WERI-Rb-1 (cell line): ENCODE measurements around the gene HIVEP2.

Experiments used
- DNase-seq: peaks from one replicate; pipeline ENCODE4 v3.0.0-alpha.2; 2020
- H3K27ac ChIP-seq: fragments of 250-450 bp; sonication (Bioruptor Pico); 2 replicates; pipeline ENCODE4 v1.5.1; 2020; ENCODE audit warnings: mild to moderate bottlenecking, moderate library complexity
- H3K27me3 ChIP-seq: fragments of 250-450 bp; sonication (Bioruptor Pico); 2 replicates; pipeline ENCODE4 v1.5.1; 2021; ENCODE audit warnings: mild to moderate bottlenecking, low read depth, moderate library complexity; ENCODE audit not compliant: insufficient read depth, severe bottlenecking
- H3K36me3 ChIP-seq: fragments of 250-450 bp; sonication (Bioruptor Pico); 2 replicates; pipeline ENCODE4 v1.5.1; 2020; ENCODE audit warnings: mild to moderate bottlenecking, moderate library complexity
- H3K4me3 ChIP-seq: 2 replicates; pipeline ENCODE4 v1.5.1; 2011; ENCODE audit warnings: low read depth, mild to moderate bottlenecking, control low read depth, low read length
- H3K9me3 ChIP-seq: fragments of 250-450 bp; sonication (Bioruptor Pico); 2 replicates; pipeline ENCODE4 v1.5.1; 2021; ENCODE audit warnings: mild to moderate bottlenecking, moderate library complexity; ENCODE audit not compliant: severe bottlenecking
- TF ChIP-seq, protein P1 (sequence below): IDR thresholded peaks from 2 replicates; pipeline ENCODE4 v1.5.1; 2011; ENCODE audit warnings: low read depth, mild to moderate bottlenecking, control low read depth, inconsistent platforms, low read length

Gene HIVEP2

DNA sequence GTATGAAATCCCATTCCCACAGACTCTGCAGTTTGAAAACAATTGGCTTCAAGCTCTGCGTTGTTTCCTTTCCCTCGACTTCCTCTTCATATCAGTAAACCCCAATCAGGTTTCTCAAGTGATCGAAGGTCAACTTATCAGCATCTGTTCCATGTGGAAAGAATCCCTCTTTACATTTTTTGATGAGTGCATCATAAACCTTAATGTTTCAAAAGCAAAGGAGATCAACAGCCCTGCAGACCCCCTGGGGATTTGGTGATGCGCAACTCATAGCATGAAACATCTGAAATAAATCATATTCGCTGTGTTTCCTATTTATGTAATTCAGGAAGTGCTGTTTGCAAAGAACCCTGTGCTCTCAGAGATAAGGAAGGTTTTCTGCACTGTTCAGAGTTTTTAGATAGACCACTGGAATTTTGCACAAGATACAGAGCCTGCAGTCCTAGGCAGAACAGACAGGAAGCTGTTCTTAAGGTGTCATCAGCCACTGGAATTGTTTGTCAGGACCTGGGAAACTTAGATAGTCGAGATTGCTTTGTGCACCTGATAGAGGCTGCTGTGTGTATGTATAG is 216.0 kb downstream of the HIVEP2 start:
- no peak overlapping the region for H3K4me3 ChIP-seq
- no peak overlapping the region for H3K27ac ChIP-seq
- TF ChIP-seq, protein P1, sequence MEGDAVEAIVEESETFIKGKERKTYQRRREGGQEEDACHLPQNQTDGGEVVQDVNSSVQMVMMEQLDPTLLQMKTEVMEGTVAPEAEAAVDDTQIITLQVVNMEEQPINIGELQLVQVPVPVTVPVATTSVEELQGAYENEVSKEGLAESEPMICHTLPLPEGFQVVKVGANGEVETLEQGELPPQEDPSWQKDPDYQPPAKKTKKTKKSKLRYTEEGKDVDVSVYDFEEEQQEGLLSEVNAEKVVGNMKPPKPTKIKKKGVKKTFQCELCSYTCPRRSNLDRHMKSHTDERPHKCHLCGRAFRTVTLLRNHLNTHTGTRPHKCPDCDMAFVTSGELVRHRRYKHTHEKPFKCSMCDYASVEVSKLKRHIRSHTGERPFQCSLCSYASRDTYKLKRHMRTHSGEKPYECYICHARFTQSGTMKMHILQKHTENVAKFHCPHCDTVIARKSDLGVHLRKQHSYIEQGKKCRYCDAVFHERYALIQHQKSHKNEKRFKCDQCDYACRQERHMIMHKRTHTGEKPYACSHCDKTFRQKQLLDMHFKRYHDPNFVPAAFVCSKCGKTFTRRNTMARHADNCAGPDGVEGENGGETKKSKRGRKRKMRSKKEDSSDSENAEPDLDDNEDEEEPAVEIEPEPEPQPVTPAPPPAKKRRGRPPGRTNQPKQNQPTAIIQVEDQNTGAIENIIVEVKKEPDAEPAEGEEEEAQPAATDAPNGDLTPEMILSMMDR, result no peak
- DNase-seq, result no peak
- no peaks in the 10 kb centered on the region for H3K27me3 ChIP-seq
- no peaks in the 10 kb centered on the region for H3K9me3 ChIP-seq
- no peaks in the 10 kb centered on the region for H3K36me3 ChIP-seq

DNA sequence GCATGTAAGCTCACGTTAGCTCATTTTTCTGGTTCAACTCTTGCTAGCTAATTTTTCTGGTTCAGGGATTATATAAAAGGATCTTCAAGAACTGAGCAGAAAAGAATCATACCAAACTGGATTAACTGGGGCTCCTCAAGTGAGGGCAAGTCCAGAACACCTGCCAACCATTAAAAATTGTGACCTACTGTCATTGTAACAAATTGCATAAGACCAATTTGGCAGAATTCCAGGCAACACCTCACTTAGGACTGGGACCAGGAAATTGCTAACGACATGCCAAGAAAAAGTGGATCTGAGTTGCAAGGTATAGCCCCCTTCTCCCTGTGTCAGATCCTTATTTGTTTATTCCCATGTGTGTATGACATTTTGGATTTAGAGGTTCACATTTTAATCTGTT is 216.6 kb downstream of the HIVEP2 start:
- TF ChIP-seq, protein P1, result no peak
- Histone ChIP-seq H3K27me3 (no peaks in the 10 kb centered on the region), H3K4me3 (no peak overlapping the region), H3K27ac (no peak overlapping the region), H3K9me3 (no peaks in the 10 kb centered on the region), H3K36me3 (no peaks in the 10 kb centered on the region)
- no peak for DNase-seq

DNA sequence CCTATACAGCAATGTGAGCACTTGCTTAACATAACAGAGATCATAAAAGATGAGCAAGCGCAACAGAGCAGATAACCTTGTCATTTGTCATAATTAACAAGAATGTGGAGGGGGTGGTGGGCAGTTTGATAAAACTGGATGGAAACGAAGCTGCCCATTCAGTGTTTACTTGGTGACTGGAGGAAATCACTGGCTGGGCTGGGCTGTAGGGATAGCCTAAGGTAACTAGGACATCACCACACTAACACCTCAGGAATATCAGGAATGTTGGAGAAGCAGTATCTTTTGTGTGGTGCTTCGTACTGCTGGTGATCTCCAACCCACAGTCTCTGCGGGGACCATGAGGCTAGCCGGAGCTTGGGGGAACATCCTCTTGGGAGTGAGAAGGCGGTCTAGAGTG is 218.4 kb downstream of the HIVEP2 start:
- Histone ChIP-seq H3K27me3 (no peaks in the 10 kb centered on the region), H3K27ac (no peak overlapping the region), H3K9me3 (no peaks in the 10 kb centered on the region), H3K4me3 (no peak overlapping the region), H3K36me3 (no peaks in the 10 kb centered on the region)
- TF ChIP-seq, protein P1, result no peak
- DNase-seq, result no peak

DNA sequence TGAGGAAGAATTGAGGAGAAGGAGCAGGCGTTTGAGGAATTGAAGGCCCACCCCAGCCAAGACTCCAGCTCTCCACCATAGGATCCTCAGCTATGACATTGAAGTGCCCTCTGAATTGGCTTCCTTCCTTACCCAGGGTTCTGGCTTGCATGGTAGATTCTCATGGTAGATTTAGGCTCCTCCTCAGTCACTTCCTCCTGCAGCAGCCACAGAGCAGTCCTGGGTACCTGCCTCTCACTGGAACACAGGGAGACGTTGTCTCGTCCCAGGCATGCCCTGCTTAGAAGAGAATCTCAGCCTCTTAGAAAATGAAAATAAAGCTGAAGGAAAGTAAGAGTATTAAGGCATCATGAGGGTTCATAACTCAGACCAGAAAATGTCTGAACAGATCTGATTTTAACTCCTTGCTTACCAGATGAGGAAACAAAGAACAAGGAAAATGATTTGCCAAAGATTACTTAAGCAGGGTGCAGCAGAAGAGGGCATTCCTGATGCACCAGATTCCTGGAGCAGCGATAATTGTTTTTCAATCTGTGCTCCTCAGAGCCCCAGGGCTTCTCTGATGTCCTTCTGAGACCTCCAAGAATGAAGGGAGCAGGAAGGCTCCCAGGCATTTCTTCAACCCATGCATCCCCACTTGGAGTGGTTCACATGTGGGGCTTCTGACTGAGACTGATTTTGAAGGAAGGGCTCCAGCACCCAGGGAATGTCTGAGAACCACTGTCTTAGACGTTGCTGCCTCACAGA is 219.8 kb downstream of the HIVEP2 start:
- no peaks in the 10 kb centered on the region for H3K36me3 ChIP-seq
- DNase-seq, result no peak
- no peaks in the 10 kb centered on the region for H3K27me3 ChIP-seq
- H3K9me3 ChIP-seq, result no peaks in the 10 kb centered on the region
- H3K4me3 ChIP-seq, result no peak overlapping the region
- H3K27ac ChIP-seq, result no peak overlapping the region
- TF ChIP-seq, protein P1, result no peak

DNA sequence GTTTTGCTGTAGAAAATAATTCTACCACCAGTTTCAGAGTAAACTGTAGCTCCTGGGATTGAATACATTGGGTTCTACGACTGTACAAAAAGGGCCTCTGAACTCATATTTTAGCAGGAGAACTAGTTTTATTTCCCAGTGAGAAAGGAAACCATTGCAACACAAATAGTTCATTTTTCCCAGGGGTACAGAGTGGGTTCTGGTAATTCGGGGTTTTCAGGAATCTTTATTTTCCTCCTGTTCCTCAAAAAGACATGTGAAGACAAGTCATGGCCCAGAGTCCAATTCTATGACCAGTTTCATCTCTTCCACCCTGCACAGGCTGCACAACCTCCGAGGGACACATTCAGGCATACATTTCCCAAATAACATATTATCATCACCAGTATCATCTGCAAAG is 222.1 kb downstream of the HIVEP2 start:
- H3K27ac ChIP-seq, result no peak overlapping the region
- H3K9me3 ChIP-seq, result no peaks in the 10 kb centered on the region
- no peak for DNase-seq
- TF ChIP-seq, protein P1, result no peak
- no peaks in the 10 kb centered on the region for H3K36me3 ChIP-seq
- no peaks in the 10 kb centered on the region for H3K27me3 ChIP-seq
- H3K4me3 ChIP-seq, result no peak overlapping the region
